Transverse colon (tissue), 4 donors: ENCODE data around the gene SMIM14. TPM values are rescaled to one million over a fixed set of nuclear protein-coding genes. Genes with fewer than 3 reads are reported as not detected.

ENCODE experiments used
- DNase-seq: peaks from one replicate; pipeline ENCODE4 v3.0.0-alpha.2; 2019
- H3K27ac ChIP-seq, 4 donors: fragments of 200-600 bp; sonication (generic); 2 replicates each; pipeline ENCODE4 v1.5.1; 2016 to 2018; ENCODE audit warnings: inconsistent platforms in 4 of 4
- H3K27me3 ChIP-seq: fragments of 200-600 bp; sonication (generic); 2 replicates; pipeline ENCODE4 v1.5.1; 2017; ENCODE audit warnings: inconsistent platforms
- H3K36me3 ChIP-seq, 4 donors: fragments of 200-600 bp; sonication (generic); 2 replicates each; pipeline ENCODE4 v1.5.1; 2017 to 2019; ENCODE audit warnings: inconsistent platforms in 4 of 4
- H3K4me1 ChIP-seq, 4 donors: fragments of 200-600 bp; sonication (generic); 2 replicates each; pipeline ENCODE4 v1.5.1; 2017 to 2020; ENCODE audit warnings: inconsistent platforms in 4 of 4
- H3K4me3 ChIP-seq, 4 donors: fragments of 200-600 bp; sonication (generic); 1 replicate in 1 of 4; 2 replicates in 3 of 4; pipeline versions ENCODE4 v1.5.1 to v1.6.1; 2017 to 2019; ENCODE audit warnings: inconsistent platforms in 4 of 4
- H3K9me3 ChIP-seq, 2 donors: fragments of 200-600 bp; sonication (generic); 2 replicates each; pipeline ENCODE4 v1.5.1; 2017 to 2019; ENCODE audit warnings: inconsistent platforms in 2 of 2
- CTCF ChIP-seq, 5 experiments: fragments of 200-600 bp in 3 of 5; fragments of 450-650 bp in 2 of 5; sonication (generic) in 3 of 5; IDR thresholded peaks; 1 replicate in 2 of 5; 2 replicates in 3 of 5; pipeline ENCODE4 v1.5.1; 2016 to 2017; ENCODE audit warnings: antibody characterized with exemption in 5 of 5, inconsistent platforms in 3 of 5, mild to moderate bottlenecking in 2 of 5, moderate library complexity in 1 of 5
- EP300 ChIP-seq: sonication (generic); formaldehyde crosslinking; IDR thresholded peaks from one replicate; pipeline ENCODE4 v1.6.1; 2017; ENCODE audit warnings: antibody characterized with exemption, low read depth
- POLR2A ChIP-seq: fragments of 450-650 bp; IDR thresholded peaks from one replicate; pipeline ENCODE4 v1.6.1; 2016; ENCODE audit warnings: antibody characterized with exemption, mild to moderate bottlenecking, moderate library complexity
- POLR2AphosphoS5 ChIP-seq, 3 donors: sonication (generic); formaldehyde crosslinking; IDR thresholded peaks; one replicate each; pipeline ENCODE4 v1.6.1; 2016; ENCODE audit warnings: antibody characterized with exemption in 3 of 3
- WGBS, 2 donors: methylation state at CpG; one replicate each; pipeline ENCODE4 v1.1.5; 2018; ENCODE audit warnings: low coverage in 1 of 2; 5-methylcytosine and 5-hydroxymethylcytosine counted together
- in situ Hi-C, 4 donors: fragments of 200-750 bp; cut with MboI; loops; one replicate each; pipeline versions ENCODE4 v1.15.0 to v1.15.1; 2017; ENCODE audit warnings: low sequenced_read_pairs in 3 of 4, low pct_ligation_motif_present in 1 of 4, low pct_unique_long_range_greater_than_20kb in 1 of 4
- intact Hi-C: fragments of 100-400 bp; cut with DNase I; formaldehyde crosslinking; loops from one replicate; pipeline ENCODE4 v1.15.1; 2023; ENCODE audit warnings: low total_unique reads
- total RNA-seq, 4 donors: library from RNA; depleted of rRNA; stranded (reverse); fragments of >200 nt; gene quantifications; one replicate each; pipeline ENCODE4 v1.1.0, GENCODE V29; 2016

Gene SMIM14
- total RNA-seq, 4 donors from 2014 or later, result 23.1 to 103 (median 72.4) TPM

- Histone ChIP-seq H3K4me1 (peaks cover 0 to 5% (median 1%) of the 10 kb centered on the region in 4 donors), H3K9me3 (no peaks in the 10 kb centered on the region), H3K27me3 (no peaks in the 10 kb centered on the region), H3K27ac (no peak overlapping the region), H3K4me3 (no peak overlapping the region), H3K36me3 (peaks cover 0 to 20% (median 5%) of the 10 kb centered on the region in 4 donors)
- in situ Hi-C loops (no loop called here), intact Hi-C loops (no loop called here)
- TF ChIP-seq POLR2A (no peak), POLR2AphosphoS5 (IDR thresholded peaks at IDR 0.05) (no peak), CTCF (IDR thresholded peaks at IDR 0.05) (no peak), EP300 (no peak)
- no peak for DNase-seq
- WGBS, 2 donors, result 96 to 100% methylated on average over 3 of the region's 3 CpGs
Observed at GRCh38 chr4:39596971-39597370, 41.7 kb downstream of the SMIM14 start.

DNA sequence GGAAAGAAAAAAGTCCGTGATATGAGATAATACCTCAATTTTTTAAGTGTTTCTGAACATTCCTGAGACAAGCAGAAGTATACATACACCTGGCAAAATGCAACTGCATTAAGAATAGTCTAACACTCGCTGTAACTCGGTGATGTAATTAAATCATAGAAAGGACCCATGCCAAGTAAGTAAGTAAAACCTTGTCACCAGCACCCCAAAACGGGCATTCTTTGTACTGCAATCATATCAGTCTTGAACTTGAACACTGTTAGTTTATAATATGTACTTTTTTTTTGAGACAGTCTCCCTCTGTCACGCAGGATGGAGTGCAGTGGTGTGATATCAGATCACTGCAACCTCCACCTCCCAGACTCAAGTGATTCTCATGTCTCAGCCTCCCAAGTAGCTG is 47.4 kb downstream of the SMIM14 start:
- H3K36me3 ChIP-seq, result no peaks in the 10 kb centered on the region
- no peaks in the 10 kb centered on the region for H3K9me3 ChIP-seq
- WGBS, 2 donors, result 62 to 64% methylated on average over 3 to 5 of the region's 5 CpGs
- peak; percentile 35 for DNase-seq
- in situ Hi-C loops (no loop called here), intact Hi-C loops (no loop called here)
- TF ChIP-seq POLR2A (no peak), CTCF (IDR thresholded peaks at IDR 0.05) (peak in 3 of 5 experiments; percentile 8 to 51 (median 24))
- H3K27ac ChIP-seq, result no peak overlapping the region
- peaks cover 0 to 13% (median 4%) of the 10 kb centered on the region in 4 donors for H3K4me1 ChIP-seq
- H3K27me3 ChIP-seq, result no peaks in the 10 kb centered on the region
- H3K4me3 ChIP-seq, result no peak overlapping the region

DNA sequence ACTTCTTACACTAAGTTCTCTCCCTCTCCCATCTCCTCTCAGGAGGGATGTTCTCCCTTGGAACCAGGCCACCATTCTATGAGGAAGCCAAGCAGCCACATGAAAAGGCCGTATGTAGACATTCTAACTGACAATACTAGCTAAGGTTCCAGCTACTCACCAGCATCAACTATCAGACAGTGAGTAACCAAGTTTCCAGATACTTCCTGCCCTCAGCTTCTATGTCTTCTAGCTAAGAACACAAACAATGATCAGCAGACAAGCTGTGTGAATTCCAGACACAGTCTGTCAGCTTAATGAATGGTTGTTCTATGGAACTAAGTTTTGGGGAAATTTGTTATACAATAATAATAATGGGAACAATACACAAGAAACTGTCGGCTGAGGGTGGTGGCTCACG is 50.8 kb downstream of the SMIM14 start:
- Histone ChIP-seq H3K27me3 (no peaks in the 10 kb centered on the region), H3K36me3 (no peaks in the 10 kb centered on the region), H3K27ac (no peak overlapping the region), H3K9me3 (no peaks in the 10 kb centered on the region), H3K4me1 (peaks cover 0 to 13% (median 4%) of the 10 kb centered on the region in 4 donors), H3K4me3 (no peak overlapping the region)
- WGBS, 2 donors, result 90% methylated on average over 3 of the region's 3 CpGs; no CpG with 5 or more reads in 1 of the 2 donors
- intact Hi-C loops (no loop called here), in situ Hi-C loops (no loop called here)
- no peak for DNase-seq
- TF ChIP-seq POLR2AphosphoS5 (IDR thresholded peaks at IDR 0.05), result no peak
- TF ChIP-seq EP300, result no peak

- intact Hi-C loops (no loop called here), in situ Hi-C loops (no loop called here)
- 88 to 92% methylated on average over 3 to 5 of the region's 5 CpGs for whole genome bisulfite sequencing, 2 donors
- Histone ChIP-seq H3K9me3 (no peaks in the 10 kb centered on the region), H3K4me1 (peaks cover 1 to 25% (median 13%) of the 10 kb centered on the region in 4 donors), H3K4me3 (no peak overlapping the region), H3K27me3 (no peaks in the 10 kb centered on the region), H3K27ac (peak overlapping the region in 3 of 4 donors; percentile 42 to 67 (median 49)), H3K36me3 (no peaks in the 10 kb centered on the region)
- DNase-seq, result no peak
- TF ChIP-seq CTCF (IDR thresholded peaks at IDR 0.05) (no peak), POLR2A (no peak), POLR2AphosphoS5 (IDR thresholded peaks at IDR 0.05) (no peak), EP300 (no peak)
Observed at GRCh38 chr4:39574946-39575345, 63.7 kb downstream of the SMIM14 start.

DNA sequence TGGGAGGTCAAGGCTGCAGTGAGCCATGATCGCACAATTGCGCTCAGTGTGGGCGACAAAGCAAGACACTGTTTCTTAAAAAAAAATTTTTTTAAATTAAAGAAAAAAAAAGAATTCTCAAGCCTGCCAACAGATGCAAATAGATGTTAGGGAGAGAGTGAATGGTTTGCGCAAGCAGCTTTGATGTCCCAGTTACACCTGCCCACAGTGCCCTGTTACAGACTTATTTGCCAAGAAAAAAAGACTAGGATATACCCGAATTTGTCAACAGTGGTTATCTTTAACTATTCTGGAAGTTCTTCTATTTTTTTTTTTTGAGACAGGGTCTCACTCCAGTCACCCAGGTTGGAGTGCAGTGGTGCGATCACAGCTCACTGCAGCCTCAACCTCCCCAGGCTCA is 67.2 kb downstream of the SMIM14 start:
- no peaks in the 10 kb centered on the region for H3K9me3 ChIP-seq
- H3K4me1 ChIP-seq, result peaks cover 7 to 45% (median 19%) of the 10 kb centered on the region in 4 donors
- no peaks in the 10 kb centered on the region for H3K27me3 ChIP-seq
- no peak overlapping the region for H3K27ac ChIP-seq
- no peak for DNase-seq
- H3K4me3 ChIP-seq, result no peak overlapping the region
- intact Hi-C loops (no loop called here), in situ Hi-C loops (no loop called here)
- peaks cover 0 to 2% (median 0%) of the 10 kb centered on the region in 4 donors for H3K36me3 ChIP-seq
- WGBS, 2 donors, result 80 to 92% methylated on average over 6 of the region's 6 CpGs
- TF ChIP-seq POLR2AphosphoS5 (IDR thresholded peaks at IDR 0.05), result no peak
- TF ChIP-seq POLR2A, result no peak
